Erythroblast (primary cell): Measurements from ENCODE around the gene ICAM2.

Experiments
- GATA1 ChIP-seq: IDR thresholded peaks from 2 replicates; pipeline ENCODE4 v1.6.1; 2011; ENCODE audit warnings: low read depth, mild to moderate bottlenecking, control low read depth, low read length, moderate library complexity
- POLR2A ChIP-seq: IDR thresholded peaks from 2 replicates; pipeline ENCODE4 v1.6.1; 2011; ENCODE audit warnings: mild to moderate bottlenecking, low read length

- TF ChIP-seq POLR2A (no peak), GATA1 (no peak)
Measured at GRCh38 chr17:63969278-63969677, 51.2 kb downstream of the ICAM2 start.
